HG03280 (cell line): ENCODE measurements around the gene PPP1R16B.

Experiments
- ATAC-seq: cut with Tn5 transposase; IDR thresholded peaks from one replicate; pipeline ENCODE4 v1.9.1; 2021; ENCODE audit warnings: mild to moderate bottlenecking, moderate library complexity; ENCODE audit not compliant: unreplicated experiment

PPP1R16B gene

DNA sequence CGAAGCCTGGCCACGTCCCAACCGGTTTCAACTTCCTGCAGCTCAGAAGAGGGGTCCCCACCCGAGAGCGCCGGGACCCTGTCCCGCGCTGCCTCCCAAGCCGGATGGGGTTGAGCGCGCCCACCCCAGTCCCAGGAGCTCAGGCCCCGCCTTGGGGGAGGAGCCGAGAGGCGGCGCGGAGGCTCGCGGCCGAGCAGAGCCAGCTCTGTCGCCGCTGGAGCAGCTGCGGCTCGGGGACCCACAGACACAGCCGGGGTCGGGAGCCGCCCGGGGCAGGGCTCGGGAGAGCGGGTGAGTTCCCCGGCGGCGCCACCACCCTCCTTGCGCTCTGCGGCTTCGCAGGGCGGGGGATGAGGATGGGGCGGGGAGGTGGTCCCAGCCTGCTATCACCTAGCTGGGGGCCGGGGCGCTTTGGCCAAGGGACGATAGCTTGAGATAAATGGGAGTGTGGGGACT, at the start of gene PPP1R16B:
Gene PPP1R16B, plus strand, starts transcription at position 196 of the 456 bp plus-strand sequence. CDS start 30,229 bp downstream, outside the sequence.
- ATAC-seq = peak; percentile 56

DNA sequence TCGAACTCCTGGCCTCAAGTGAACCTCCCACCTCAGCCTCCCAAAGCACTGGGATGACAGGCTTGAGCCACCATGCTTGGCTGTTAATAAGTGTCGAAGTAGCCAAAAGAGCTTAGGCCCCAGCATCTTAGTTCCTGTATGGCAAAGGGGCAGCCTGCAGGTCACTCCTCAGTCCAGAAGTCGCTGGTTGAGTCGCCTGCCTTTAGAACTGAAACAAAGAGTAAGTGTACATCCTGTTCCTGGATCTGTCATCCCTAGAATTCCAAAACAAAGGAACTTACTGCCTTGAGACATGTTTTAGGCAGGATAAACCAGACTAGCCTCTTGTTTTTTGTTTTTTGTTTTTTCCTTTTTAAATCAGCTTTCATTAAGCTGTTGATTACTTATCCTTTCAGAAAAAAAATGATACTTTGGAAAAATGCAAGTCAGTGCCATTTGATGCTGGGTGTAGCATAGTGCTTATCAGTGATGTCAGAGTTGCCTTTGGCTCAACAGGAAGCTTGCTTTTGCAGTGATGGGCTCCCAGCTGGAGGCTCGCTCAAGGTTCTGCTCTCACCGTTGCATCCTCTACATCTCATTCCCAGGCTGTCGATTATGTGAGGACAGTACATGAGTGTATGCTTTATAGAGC, 48.2 kb upstream of the PPP1R16B start:
- ATAC-seq = no peak

DNA sequence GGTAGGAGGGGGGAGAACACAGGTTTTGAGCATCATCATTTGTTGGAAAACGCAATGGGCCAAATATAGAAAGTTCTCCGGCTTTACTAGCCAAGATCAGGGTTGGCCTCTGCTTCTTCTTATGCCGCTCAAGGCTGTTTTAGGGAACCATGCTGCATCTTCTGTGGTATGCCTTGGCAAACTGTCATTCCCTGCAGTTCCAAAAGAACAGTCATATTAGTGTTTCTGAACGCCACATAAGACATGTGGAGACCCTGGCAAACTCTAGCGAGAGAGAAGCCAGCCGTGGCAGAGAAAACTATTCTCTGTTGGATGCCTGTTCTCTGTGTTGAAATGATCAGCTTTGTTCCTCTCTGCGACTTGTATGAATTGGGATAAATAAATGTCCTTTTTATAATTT, 46.4 kb upstream of the PPP1R16B start:
- no peak for ATAC-seq

DNA sequence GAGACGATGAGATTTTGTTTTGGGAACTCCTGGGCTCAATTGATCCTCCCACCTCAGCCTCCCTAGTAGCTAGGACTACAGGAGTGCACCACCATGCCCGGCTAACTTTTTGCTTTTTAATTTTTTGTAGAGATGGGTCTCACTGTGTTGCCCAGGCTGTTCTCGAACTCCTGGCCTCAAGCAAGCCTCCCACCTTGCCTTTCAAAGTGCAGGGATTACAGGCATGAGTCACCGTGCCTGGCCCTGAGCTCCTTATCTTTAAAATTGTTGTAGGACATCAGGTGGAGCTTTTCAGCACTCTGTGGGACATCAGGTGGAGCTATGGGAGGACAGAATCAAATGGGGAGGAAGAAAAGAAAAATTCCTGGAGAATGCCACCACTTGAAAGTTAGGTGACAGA, 44.5 kb upstream of the PPP1R16B start:
- no peak for ATAC-seq

DNA sequence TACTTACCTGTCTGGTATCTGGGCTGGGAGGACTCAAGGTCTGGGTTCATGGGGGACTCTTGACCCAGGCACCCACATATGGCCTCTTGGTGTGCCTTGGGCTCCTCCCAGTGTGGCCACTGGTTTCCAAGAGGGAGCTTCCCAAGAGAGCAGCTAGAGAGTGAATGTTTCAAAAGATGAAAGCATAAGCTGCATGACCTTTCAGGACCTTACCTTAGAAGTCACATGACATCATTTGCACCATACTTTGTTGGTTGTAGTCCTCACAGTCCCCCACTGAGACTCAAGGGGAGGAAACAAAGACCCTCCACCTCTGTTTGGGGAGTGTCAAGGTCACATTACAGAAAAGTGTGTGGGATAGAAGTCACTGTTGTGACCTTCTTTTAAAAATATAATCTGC, 43.3 kb upstream of the PPP1R16B start:
- ATAC-seq = no peak

DNA sequence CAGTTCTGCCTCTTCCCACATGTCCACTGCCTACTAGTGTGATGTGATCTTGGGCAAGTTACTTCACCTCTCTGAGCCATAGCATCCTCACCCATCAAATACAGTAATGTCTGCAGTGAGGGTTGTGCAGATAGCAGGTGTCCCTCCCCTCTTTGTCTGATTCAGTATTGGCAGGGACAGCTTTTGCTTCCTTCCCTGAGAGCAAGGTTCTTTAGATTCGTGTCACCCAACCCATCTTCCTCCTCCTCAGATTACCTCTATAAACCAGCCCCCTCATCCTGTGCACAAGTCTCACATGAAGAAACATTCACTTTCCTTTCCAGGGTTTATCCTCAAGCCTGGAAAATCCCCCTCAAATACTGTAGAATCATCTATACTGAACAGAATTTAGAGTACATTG, 41.9 kb upstream of the PPP1R16B start:
- ATAC-seq = no peak

DNA sequence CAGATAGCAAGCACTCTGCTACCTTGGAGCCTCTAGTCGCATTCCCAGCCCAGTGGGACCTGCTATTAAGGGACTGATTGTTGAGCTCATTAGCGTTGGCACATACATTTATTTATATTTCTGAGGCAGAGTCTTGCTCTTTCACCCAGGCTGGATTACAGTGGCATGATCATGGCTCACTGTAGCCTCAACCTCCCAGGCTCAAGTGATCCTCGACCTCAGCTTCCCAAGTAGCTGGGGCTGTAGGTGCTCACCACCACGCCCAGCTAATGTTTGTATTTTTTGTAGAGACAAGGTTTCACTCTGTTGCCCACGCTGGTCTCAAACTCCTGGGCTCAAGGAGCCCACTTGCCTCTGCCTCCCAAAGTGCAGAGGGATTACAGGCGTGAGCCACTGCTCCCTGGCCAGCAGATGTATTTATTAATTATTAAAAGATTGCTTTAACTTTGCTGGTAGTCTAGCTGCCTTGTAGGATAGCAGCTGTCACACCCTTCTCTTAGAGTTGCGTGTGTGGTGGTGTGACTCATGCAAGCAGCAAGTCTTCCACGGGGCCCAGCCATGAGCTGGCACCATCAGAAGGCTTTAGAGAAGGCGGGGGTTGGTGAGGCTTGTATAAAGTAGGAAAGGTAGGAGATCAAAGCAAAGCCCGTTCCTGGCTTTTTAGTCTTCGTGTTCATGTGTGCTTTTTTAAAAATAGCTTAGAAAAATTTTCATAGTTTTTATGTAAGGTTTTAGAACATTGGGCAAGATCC, 40.8 kb upstream of the PPP1R16B start:
- ATAC-seq = no peak

DNA sequence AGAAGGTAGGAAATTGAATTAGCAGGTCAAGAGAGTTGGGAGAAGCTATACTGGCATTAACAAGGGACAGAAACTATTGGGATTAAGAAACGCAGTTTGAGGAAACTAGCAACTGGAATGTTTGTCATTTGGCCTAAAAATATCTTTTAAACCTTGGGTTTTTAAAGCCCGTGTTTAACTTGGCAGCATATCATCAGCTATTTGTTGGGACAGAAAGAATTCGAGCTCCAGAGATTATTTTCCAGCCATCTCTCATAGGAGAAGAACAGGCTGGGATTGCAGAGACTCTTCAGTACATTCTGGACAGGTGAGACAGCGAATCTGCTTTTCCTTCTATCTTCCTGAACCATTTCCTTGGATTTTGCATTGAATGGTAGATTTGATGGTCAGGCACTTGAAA, 39.4 kb upstream of the PPP1R16B start:
- no peak for ATAC-seq

DNA sequence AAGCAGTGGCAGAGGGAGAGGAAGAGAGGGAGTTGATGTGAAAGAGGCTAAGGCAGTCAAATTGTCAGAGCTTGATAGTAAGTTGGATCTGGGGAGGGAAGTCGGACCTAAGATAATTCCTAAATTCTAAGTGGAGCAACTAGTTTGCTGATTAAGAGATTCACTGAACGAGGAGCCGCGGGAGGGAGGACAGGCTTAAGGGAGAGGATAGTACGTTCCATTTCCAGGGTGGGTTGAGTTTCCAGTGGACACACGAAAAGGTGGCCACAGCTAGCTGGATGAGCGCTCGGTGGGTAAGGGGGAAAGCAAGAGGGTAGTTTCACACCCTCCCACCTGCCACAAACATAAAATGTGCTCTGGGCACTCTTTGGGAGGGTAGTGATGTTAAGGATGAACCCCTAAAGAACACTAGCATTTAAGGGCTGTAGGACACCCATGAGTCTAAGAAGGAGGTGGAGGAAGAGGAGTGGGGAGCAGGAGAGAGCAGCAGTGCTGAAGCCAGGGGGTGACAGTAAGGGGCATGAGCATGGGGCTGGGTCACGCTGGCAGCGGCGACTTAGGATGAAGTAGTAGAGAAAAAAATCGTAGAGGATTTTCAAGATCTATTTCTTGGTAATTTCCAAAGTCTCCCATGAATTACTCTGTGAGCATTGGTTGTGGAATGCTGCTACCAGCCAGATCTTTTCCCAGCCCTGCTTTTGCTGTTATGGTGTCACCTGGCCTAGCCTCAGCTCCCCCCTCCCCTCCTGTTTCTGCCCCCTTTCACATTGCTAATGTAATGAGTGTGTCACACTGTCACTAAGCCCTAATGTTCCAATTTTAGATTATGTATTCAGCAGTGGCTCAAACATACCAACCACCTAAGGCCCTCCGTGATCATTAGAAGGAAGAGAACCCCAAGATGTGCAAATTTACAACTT, 35.9 kb upstream of the PPP1R16B start:
- no peak for ATAC-seq

DNA sequence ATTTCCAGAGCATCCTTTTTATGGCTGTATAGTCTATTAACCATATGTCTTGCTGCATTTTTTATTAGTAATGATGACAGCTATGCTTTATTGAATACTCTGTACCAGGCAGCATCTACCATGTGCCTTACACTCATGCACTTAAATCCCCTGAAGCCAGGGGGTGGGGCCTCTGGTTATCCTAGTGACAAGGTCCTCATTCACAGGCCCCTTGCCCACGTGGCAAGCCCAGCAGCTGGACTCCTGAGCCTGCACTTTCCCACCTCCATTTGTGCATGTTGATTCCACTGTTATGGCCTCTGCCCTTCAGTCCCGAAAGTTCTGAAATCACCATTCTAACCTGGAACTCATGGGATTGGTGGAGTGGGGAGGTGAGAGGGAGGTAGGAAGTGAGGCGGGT, 35.0 kb upstream of the PPP1R16B start:
- ATAC-seq = no peak

DNA sequence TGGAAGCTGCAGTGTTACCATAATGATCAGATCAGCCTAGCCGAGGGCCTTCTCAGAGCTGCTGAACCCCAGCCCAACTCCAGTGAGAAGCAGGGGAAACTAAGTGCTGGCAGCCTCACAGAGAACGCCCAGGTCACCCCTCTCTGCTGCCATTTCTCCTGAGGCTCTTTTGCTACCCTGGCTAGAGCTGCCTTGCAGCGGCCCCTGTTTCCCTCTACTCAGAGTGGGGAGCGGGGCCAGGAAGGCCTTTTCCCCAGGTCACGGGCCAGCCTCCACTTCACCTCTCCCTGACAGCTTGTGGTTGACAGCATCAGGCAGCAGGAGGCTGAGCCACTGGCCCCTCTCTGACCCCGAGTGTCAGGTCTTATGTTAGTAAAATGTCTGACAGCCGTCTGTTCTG, 34.5 kb upstream of the PPP1R16B start:
- ATAC-seq = no peak

DNA sequence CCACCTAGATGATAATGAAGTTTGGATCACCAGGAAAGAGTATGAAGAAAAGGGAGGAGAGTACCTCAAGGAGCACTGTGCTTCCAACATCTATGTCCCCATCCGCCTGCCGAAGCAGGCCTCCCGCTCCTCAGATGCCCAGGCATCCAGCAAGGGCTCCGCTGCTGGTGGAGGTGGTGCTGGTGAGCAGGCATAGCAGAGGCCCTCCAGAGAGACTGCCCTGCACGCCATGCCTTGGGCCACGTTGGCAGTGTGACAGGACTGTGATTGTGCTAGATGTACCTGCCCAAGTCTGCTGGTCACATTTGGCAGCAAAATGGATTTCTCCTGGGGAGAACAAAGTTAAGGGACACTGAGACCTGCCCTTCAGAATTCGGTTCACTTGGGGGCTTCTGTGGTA, 33.9 kb upstream of the PPP1R16B start:
- no peak for ATAC-seq

DNA sequence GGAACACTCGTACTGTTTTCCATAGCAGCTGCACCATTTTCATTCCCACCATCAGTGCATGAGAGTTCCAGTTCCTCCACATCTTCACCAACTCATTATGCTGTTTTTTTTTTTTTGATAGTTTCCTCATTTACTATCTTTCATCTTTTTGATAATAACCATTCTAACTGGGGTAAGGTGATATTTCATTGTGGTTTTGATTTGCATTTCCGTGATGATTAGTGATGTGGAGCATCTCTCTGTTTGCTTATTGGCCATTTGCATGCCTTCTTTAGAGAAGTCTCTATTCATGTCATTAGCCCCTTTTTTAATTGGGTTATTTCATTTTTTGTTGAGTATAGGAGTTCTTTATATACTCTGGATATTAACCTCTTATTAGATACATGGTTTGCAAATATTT, 31.3 kb upstream of the PPP1R16B start:
- no peak for ATAC-seq

DNA sequence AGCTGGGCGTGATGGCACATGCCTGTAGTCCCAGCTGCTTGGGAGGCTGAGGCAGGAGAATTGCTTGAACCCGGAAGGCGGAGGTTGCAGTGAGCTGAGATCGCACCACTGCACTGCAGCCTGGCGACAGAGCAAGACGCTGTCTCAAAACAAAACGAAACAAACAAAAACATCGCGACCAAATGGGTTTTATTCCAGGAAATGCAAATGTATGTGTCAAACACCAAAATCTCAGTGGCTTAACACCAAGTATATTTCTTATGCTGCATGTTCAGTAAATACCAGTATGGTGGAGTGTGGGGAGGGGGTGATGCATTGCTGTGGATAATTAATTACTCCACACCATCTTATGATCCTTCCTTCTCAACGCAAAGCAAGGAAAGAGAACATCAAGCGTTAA, 29.1 kb upstream of the PPP1R16B start:
- no peak for ATAC-seq

DNA sequence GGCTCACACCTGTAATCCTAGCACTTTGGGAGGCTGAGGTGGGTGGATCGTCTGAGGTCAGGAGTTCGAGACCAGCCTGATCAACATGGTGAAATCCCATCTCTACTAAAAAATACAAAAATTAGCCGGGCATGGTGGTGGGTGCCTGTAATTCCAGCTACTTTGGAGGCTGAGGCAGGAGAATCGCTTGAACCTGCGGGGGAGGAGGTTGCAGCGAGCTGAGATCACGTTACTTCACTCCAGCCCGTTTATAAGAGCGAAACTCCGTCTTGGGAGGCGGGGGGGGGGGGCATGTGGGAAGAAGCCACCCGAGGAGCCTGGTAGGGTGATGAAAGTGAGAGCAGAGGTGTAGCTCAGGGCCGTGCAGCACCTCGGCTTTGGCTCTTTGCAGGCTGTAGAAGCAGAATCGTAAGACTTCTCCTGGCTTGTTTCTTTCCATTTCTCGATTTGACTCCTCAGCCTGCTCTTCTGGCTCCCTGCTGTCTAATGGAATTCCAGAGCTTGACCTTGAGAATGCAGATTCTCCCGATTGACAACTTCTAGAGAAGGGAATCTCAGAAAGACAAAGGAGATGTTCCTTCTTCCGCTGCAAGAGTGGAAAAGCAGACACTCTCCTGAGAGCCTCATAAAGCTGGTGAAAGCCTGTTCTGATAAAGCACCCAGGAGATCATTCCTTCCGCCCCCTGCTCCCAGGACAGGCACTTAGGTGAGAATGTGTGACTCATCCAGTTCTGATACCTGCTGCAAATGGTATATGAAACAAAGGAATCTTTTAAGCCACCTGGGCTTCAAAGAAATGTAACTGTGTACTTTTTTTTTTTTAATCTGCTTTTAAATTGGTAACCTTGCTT, 26.0 kb upstream of the PPP1R16B start:
- no peak for ATAC-seq

DNA sequence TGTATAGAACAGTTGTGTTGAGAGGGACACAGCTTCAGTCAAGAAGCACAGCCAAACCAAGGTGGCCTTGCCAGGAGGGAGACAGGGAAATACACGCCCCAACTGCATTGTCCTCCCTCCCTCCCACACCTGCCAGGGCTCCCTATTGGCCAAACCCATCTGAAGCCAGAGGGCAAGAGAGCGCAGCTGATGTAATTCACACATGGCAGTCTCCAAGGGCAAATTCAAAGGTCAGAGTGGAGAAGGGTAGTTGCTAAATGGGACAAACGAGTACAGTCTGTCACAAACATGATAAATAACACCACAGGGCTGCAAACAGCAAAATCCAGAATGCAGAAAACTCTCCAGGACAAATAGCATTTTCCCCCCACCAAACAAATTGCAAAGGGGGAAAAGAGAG, 23.2 kb upstream of the PPP1R16B start:
- no peak for ATAC-seq

DNA sequence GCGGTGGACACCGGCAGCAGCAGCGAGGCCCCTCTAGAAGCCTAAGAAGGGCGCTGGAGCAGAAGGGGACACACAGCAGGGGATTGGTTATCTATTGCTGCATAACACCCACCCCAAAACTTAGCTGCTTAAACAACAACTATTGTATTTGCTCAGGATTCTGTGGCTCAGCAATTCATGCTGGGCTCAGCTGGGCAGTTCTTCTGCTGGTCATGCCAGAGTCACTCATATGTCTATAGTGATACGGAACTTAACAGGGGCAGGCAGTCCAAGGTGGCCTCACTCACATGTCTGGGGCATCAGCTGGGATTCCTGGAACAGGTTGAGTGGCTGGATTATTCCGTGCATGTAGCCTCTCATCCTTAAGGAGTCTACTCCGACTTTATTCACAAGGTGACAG, 17.6 kb upstream of the PPP1R16B start:
- ATAC-seq = no peak

DNA sequence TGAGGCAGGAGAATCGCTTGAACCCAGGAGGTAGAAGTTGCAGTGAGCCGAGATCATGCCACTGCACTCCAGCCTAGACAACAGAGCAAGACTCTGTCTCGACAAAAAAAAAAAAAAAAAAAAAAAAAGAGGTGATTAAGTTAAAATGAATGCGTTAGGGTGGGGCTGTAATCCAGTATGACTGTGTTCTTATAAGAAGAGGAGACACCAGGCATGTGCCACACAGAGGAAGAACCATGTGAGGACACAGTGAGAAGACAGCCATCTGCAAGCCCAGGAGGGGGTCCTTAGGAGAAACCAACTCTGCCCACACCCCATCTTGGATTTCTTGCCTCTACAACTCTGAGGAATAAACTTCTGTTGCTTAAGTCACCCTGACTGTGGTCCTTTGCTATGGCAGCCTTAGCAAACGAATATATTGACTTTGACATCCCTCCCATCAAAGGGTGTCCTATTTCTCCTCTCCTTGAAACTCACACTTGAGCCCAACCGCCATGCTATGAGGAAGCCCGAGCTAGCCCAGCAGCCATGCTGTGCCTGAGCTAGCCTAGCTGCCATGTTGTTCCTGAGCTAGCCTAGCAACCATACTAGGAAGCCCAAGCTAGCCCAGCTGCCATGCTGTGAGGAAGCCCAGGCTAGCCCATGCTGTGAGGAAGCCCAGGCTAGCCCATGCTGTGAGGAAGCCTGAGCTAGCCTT, 15.8 kb upstream of the PPP1R16B start:
- ATAC-seq = no peak

DNA sequence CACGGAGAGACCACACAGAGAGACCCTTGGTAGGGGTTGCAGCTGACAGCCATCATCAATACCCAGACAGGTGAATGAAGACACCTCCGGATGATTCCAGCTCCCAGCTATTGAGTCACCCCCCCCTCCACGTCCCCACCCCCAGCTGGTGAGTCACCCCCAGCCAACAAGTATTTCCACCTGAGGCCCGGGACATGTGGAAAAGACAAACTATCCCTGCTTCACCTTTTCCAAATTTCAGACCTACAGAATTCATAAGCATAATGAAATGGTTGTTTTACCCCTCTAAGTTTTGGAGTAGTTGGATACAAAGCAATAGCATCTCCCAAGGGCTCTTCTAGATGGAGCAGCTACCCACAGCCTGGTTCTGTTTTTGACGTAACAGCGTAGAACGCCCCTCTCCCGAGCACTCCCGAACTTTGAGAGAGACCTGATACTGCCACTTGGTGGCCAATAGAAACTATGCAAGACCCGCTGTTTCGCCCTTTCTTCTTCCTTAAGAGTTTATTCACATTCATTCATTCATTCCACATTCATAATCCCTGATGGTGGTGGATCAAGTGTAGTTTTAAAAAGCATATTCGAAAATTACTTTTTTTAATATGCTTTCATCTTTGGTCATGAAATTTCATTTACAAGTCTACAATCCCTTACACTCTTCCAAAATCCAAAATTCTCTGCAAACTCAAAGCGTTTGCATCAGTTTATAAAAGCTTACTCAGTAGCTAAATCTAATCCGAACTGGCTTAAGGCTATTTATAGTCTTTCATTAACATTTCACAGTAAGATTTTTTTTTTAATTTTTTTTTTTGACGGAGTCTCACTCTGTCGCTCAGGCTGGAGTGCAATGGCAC, 15.1 kb upstream of the PPP1R16B start:
- ATAC-seq = no peak
